Uterus (tissue), 4 donors: ENCODE results near the gene ZMYND10. TPM values are rescaled to one million over a fixed set of nuclear protein-coding genes. Genes with fewer than 3 reads are reported as not detected.

ENCODE experiments used
- DNase-seq, 2 donors: peaks; one replicate each; pipeline ENCODE4 v3.0.0-alpha.2; 2019 to 2020
- H3K27ac ChIP-seq, 2 donors: fragments of 200-600 bp; sonication (generic); 1 replicate in 1 of 2; 2 replicates in 1 of 2; pipeline ENCODE4 v1.5.1; 2016 to 2018
- H3K27me3 ChIP-seq, 2 donors: fragments of 200-600 bp; sonication (generic); one replicate each; pipeline ENCODE4 v1.5.1; 2018 to 2019; ENCODE audit warnings: control low read depth in 1 of 2
- H3K36me3 ChIP-seq, 2 donors: fragments of 200-600 bp; sonication (generic); one replicate each; pipeline ENCODE4 v1.5.1; 2019; ENCODE audit warnings: control low read depth in 1 of 2
- H3K4me1 ChIP-seq, 2 donors: fragments of 200-600 bp; sonication (generic); one replicate each; pipeline ENCODE4 v1.5.1; 2018 to 2019; ENCODE audit warnings: control low read depth in 1 of 2
- H3K4me3 ChIP-seq, 2 donors: fragments of 200-600 bp; sonication (generic); 1 replicate in 1 of 2; 2 replicates in 1 of 2; pipeline ENCODE4 v1.5.1; 2018 to 2019; ENCODE audit warnings: mild to moderate bottlenecking in 1 of 2
- H3K9me3 ChIP-seq, 2 donors: fragments of 200-600 bp; sonication (generic); one replicate each; pipeline ENCODE4 v1.5.1; 2019; ENCODE audit warnings: control low read depth in 1 of 2
- POLR2A ChIP-seq, 2 donors: fragments of 450-650 bp; IDR thresholded peaks; one replicate each; pipeline ENCODE4 v1.6.1; 2016; ENCODE audit warnings: antibody characterized with exemption in 2 of 2, mild to moderate bottlenecking in 1 of 2, moderate library complexity in 1 of 2
- intact Hi-C: fragments of 100-400 bp; cut with DNase I; formaldehyde crosslinking; loops from one replicate; pipeline ENCODE4 v1.15.1; 2023; ENCODE audit warnings: low total_unique reads
- total RNA-seq, 4 donors: library from RNA; depleted of rRNA in 3 of 4; stranded (reverse); fragments of >200 nt in 3 of 4; gene quantifications; one replicate each; pipeline versions ENCODE4 v1.1.0 to v1.2.4, GENCODE V29; 2014 to 2023
- TF ChIP-seq, protein P1 (sequence below), 4 experiments: fragments of 200-600 bp in 2 of 4; fragments of 450-650 bp in 2 of 4; sonication (generic) in 2 of 4; IDR thresholded peaks; one replicate each; pipeline ENCODE4 v1.5.1; 2016 to 2019; ENCODE audit warnings: antibody characterized with exemption in 4 of 4, mild to moderate bottlenecking in 2 of 4, moderate library complexity in 1 of 4
- donor health status: DM: yes; HTN: yes; CAD: no.

The ZMYND10 gene
- total RNA-seq, 4 donors from 2014 or later = 1.5 to 11.4 (median 4.9) TPM

DNA sequence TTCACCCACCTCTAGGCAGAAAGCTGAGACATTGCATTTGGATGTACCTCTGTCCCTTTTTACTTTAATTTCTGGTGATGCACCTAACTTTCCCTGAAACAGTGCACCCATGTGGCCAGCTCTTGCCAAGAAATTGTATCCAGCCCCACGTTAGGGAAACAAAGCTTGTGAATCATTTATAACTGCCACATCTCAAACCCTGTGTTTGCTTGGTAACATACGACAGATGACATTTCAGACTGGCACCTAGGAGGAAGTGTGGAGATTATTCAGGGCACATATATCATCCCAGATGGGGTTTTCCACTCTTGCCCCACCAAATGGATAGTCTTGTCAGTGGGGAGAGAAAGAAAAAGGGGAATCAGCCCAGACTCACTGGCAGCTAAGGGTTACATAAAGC lies 7.2 kb upstream of the ZMYND10 start:
- H3K27ac ChIP-seq = no peak overlapping the region
- H3K27me3 ChIP-seq = no peaks in the 10 kb centered on the region
- intact Hi-C loops = no loop called here
- no peak for TF ChIP-seq POLR2A (IDR thresholded peaks at IDR 0.05)
- TF ChIP-seq, protein P1, sequence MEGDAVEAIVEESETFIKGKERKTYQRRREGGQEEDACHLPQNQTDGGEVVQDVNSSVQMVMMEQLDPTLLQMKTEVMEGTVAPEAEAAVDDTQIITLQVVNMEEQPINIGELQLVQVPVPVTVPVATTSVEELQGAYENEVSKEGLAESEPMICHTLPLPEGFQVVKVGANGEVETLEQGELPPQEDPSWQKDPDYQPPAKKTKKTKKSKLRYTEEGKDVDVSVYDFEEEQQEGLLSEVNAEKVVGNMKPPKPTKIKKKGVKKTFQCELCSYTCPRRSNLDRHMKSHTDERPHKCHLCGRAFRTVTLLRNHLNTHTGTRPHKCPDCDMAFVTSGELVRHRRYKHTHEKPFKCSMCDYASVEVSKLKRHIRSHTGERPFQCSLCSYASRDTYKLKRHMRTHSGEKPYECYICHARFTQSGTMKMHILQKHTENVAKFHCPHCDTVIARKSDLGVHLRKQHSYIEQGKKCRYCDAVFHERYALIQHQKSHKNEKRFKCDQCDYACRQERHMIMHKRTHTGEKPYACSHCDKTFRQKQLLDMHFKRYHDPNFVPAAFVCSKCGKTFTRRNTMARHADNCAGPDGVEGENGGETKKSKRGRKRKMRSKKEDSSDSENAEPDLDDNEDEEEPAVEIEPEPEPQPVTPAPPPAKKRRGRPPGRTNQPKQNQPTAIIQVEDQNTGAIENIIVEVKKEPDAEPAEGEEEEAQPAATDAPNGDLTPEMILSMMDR (IDR thresholded peaks at IDR 0.05) = no peak
- H3K9me3 ChIP-seq = no peaks in the 10 kb centered on the region
- no peak for DNase-seq
- no peaks in the 10 kb centered on the region for H3K36me3 ChIP-seq
- peaks cover 10 to 33% of the 10 kb centered on the region in 2 donors for H3K4me1 ChIP-seq
- H3K4me3 ChIP-seq = no peak overlapping the region

- peak overlapping the region; percentile 68 to 88 for H3K4me3 ChIP-seq
- intact Hi-C loops = no loop called here
- TF ChIP-seq, protein P1 (IDR thresholded peaks at IDR 0.05) = no peak
- TF ChIP-seq POLR2A (IDR thresholded peaks at IDR 0.05) = no peak
- no peaks in the 10 kb centered on the region for H3K27me3 ChIP-seq
- no peaks in the 10 kb centered on the region for H3K9me3 ChIP-seq
- no peaks in the 10 kb centered on the region for H3K36me3 ChIP-seq
- peaks cover 0 to 20% of the 10 kb centered on the region in 2 donors for H3K4me1 ChIP-seq
- no peak for DNase-seq
- peak overlapping the region; percentile 91 to 92 for H3K27ac ChIP-seq
These were observed 5.8 kb upstream of the ZMYND10 start for GRCh38 chr3:50351323-50351697.

DNA sequence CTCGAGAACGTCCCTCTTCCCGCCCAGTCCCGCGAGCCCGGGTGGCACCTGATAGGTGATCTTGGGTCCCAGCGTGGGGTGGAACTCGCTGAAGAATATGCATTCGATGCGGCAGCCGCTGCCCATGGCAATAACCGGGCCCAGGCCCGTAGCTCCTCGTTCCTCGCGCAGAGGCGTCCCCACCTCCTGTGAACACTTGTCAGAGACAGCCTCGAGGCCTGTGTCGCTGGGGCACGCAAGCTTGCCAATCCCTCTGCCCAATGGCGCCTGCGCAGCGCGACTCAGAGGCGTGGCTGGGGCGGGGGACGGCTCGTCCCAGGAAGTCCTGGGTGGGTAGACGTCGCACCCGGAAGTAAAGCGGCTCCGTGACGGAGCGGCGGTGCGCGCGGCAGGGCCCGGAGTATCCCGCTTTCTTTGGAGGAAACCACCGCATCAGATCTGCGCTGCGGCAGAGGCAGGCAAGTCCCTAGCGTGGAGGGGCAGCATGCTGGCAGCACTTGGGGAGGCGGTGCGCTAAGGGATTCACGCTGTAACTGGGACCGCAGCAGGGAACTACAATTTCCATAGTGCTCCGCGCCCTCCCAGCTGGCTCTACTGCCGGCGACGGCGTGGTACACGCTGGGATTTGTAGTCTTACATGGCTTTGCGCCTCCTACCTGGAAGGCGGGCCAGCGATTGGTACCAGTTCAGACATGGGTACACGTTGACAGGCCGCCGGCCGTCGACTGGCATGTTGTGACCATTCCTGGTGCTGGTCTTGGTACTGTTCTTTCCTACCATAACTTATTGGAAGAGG lies 5.2 kb upstream of the ZMYND10 start, which contains the start of the genes CYB561D2 and NPRL2:
TSS of gene CYB561D2 (plus strand) at position 336 of the 796 bp plus-strand sequence. CDS start 572 bp downstream, outside the sequence.
TSS of gene NPRL2 (minus strand) at position 249 of the 796 bp plus-strand sequence. CDS start at position 126, 123 bp downstream.
- Histone ChIP-seq H3K27me3 (no peaks in the 10 kb centered on the region), H3K36me3 (no peaks in the 10 kb centered on the region), H3K4me3 (peak within 1 kb of the TSS; percentile 68 to 88), H3K9me3 (no peaks in the 10 kb centered on the region), H3K27ac (peak within 1 kb of the TSS; percentile 91 to 92), H3K4me1 (peaks cover 0 to 20% of the 10 kb centered on the region in 2 donors)
- intact Hi-C loops = no loop called here
- TF ChIP-seq POLR2A (IDR thresholded peaks at IDR 0.05) = peak; percentile 71 to 72
- TF ChIP-seq, protein P1 (IDR thresholded peaks at IDR 0.05) = peak in 1 of 4 experiments; percentile 18
- peak; percentile 92 to 96 for DNase-seq

DNA sequence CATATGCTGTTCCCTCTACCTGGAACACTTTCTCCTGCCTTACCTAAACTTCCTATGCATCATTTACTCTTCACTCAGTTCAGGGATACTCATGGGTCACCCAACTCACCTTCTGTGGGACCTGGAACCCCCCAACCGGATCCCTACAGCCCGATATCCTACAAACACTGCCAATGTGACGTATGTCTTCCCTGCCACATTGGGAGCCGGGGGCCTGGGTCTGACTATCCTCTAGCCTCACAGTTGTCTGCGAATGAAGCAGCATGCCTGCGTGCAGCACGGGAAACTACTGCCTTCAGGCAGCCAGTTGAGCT lies 4.6 kb upstream of the ZMYND10 start:
- intact Hi-C loops = no loop called here
- peaks cover 0 to 25% of the 10 kb centered on the region in 2 donors for H3K4me1 ChIP-seq

More for the DNA sequence above, 4.6 kb upstream of the ZMYND10 start:
- H3K36me3 ChIP-seq = no peaks in the 10 kb centered on the region
- H3K27ac ChIP-seq = peak overlapping the region; percentile 91 to 92
- no peaks in the 10 kb centered on the region for H3K9me3 ChIP-seq
- H3K4me3 ChIP-seq = peak overlapping the region; percentile 68 to 88
- DNase-seq = no peak
- H3K27me3 ChIP-seq = no peaks in the 10 kb centered on the region
- TF ChIP-seq POLR2A (IDR thresholded peaks at IDR 0.05) = no peak
- TF ChIP-seq, protein P1 (IDR thresholded peaks at IDR 0.05) = no peak
